ENCODE data around the gene DUOXA2.

The DUOXA2 gene

DNA sequence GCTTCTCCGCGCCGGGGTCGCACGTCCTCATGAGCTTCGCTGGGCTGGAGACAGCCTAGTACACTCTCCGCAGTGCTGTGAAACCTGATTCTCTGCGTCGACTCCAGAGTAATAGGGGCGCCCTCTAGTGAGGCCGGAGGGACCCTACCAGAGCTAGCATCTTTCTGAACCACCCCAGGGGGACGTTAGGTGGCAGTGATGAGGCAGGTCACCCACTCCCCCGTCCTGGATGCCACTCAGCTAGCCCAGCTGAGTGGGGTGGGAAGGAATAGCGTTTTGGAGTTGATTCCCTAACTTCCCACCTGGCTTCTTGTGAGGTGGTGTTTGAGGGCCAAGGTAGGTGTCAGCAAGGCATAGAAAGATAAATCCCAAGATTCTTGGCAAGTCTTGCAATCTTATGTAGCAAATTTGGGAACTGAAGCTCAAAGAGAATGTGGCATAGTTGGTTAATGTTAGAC, 4.0 kb downstream of the DUOXA2 start:
- no peak for TF ChIP-seq ZNF565 (CRISPR knock-in tag; conservative IDR thresholded peaks at IDR 0.05; ENCODE audit: low read depth)
- TF ChIP-seq, protein P1, sequence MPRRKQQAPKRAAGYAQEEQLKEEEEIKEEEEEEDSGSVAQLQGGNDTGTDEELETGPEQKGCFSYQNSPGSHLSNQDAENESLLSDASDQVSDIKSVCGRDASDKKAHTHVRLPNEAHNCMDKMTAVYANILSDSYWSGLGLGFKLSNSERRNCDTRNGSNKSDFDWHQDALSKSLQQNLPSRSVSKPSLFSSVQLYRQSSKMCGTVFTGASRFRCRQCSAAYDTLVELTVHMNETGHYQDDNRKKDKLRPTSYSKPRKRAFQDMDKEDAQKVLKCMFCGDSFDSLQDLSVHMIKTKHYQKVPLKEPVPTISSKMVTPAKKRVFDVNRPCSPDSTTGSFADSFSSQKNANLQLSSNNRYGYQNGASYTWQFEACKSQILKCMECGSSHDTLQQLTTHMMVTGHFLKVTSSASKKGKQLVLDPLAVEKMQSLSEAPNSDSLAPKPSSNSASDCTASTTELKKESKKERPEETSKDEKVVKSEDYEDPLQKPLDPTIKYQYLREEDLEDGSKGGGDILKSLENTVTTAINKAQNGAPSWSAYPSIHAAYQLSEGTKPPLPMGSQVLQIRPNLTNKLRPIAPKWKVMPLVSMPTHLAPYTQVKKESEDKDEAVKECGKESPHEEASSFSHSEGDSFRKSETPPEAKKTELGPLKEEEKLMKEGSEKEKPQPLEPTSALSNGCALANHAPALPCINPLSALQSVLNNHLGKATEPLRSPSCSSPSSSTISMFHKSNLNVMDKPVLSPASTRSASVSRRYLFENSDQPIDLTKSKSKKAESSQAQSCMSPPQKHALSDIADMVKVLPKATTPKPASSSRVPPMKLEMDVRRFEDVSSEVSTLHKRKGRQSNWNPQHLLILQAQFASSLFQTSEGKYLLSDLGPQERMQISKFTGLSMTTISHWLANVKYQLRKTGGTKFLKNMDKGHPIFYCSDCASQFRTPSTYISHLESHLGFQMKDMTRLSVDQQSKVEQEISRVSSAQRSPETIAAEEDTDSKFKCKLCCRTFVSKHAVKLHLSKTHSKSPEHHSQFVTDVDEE (CRISPR knock-in tag; IDR thresholded peaks at IDR 0.05) = no peak
- TF ChIP-seq ISL1 (CRISPR knock-in tag; IDR thresholded peaks at IDR 0.05) = no peak
- TF ChIP-seq, protein P2, sequence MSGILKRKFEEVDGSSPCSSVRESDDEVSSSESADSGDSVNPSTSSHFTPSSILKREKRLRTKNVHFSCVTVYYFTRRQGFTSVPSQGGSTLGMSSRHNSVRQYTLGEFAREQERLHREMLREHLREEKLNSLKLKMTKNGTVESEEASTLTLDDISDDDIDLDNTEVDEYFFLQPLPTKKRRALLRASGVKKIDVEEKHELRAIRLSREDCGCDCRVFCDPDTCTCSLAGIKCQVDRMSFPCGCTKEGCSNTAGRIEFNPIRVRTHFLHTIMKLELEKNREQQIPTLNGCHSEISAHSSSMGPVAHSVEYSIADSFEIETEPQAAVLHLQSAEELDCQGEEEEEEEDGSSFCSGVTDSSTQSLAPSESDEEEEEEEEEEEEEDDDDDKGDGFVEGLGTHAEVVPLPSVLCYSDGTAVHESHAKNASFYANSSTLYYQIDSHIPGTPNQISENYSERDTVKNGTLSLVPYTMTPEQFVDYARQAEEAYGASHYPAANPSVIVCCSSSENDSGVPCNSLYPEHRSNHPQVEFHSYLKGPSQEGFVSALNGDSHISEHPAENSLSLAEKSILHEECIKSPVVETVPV (CRISPR knock-in tag; IDR thresholded peaks at IDR 0.05) = no peak
- TF ChIP-seq ZFP3 (CRISPR knock-in tag; IDR thresholded peaks at IDR 0.05) = no peak
- no peak for TF ChIP-seq TCF4 (CRISPR knock-in tag; IDR thresholded peaks at IDR 0.05; ENCODE audit: borderline replicate concordance)
- TF ChIP-seq ZNF8 (CRISPR knock-in tag; IDR thresholded peaks at IDR 0.05) = no peak
- no peak for TF ChIP-seq ESRRG (CRISPR knock-in tag; IDR thresholded peaks at IDR 0.05)
- no peak for TF ChIP-seq ZNF70 (CRISPR knock-in tag; IDR thresholded peaks at IDR 0.05)
- TF ChIP-seq, protein P3, sequence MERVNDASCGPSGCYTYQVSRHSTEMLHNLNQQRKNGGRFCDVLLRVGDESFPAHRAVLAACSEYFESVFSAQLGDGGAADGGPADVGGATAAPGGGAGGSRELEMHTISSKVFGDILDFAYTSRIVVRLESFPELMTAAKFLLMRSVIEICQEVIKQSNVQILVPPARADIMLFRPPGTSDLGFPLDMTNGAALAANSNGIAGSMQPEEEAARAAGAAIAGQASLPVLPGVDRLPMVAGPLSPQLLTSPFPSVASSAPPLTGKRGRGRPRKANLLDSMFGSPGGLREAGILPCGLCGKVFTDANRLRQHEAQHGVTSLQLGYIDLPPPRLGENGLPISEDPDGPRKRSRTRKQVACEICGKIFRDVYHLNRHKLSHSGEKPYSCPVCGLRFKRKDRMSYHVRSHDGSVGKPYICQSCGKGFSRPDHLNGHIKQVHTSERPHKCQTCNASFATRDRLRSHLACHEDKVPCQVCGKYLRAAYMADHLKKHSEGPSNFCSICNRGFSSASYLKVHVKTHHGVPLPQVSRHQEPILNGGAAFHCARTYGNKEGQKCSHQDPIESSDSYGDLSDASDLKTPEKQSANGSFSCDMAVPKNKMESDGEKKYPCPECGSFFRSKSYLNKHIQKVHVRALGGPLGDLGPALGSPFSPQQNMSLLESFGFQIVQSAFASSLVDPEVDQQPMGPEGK (CRISPR knock-in tag; IDR thresholded peaks at IDR 0.05; ENCODE audit: borderline replicate concordance) = no peak
- no peak for TF ChIP-seq ARNTL (CRISPR knock-in tag; IDR thresholded peaks at IDR 0.05; ENCODE audit: borderline replicate concordance, low read depth)
- no peak for TF ChIP-seq CSDC2 (CRISPR knock-in tag; IDR thresholded peaks at IDR 0.05)
- TF ChIP-seq TOX (CRISPR knock-in tag; IDR thresholded peaks at IDR 0.05; ENCODE audit: borderline replicate concordance) = no peak
- TF ChIP-seq BACH2 (CRISPR knock-in tag; IDR thresholded peaks at IDR 0.05; ENCODE audit: borderline replicate concordance) = no peak
- TF ChIP-seq, protein P4, sequence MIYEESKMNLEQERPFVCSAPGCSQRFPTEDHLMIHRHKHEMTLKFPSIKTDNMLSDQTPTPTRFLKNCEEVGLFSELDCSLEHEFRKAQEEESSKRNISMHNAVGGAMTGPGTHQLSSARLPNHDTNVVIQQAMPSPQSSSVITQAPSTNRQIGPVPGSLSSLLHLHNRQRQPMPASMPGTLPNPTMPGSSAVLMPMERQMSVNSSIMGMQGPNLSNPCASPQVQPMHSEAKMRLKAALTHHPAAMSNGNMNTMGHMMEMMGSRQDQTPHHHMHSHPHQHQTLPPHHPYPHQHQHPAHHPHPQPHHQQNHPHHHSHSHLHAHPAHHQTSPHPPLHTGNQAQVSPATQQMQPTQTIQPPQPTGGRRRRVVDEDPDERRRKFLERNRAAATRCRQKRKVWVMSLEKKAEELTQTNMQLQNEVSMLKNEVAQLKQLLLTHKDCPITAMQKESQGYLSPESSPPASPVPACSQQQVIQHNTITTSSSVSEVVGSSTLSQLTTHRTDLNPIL (CRISPR knock-in tag; IDR thresholded peaks at IDR 0.05; ENCODE audit: low read depth) = no peak
- no peak for TF ChIP-seq ZFP30 (CRISPR knock-in tag; IDR thresholded peaks at IDR 0.05)
- ATAC-seq = peak; percentile 99

DNA sequence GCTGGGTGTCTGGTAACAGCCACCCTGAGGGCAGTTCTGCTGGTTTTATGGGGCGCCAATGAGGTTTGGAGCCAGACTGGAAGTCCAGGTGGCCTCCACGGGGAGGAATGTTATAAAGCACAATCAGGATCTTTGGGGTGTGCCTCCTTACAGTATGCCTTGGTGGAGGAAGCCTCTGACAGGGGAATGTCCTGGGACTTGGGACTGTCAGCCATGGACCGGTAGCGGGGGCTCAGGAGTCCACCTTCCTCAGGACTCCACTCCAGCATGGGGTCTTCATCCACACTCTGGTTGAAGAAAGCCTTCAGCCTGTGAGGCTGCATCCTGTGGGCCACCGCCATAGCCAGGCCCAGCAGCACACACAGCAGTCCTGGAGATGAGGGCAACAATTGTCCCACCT, 4.9 kb downstream of the DUOXA2 start:
- no peak for ATAC-seq
- TF ChIP-seq ZNF565 (CRISPR knock-in tag; conservative IDR thresholded peaks at IDR 0.05; ENCODE audit: low read depth) (no peak), ZFP3 (CRISPR knock-in tag; IDR thresholded peaks at IDR 0.05) (no peak), BACH2 (CRISPR knock-in tag; IDR thresholded peaks at IDR 0.05; ENCODE audit: borderline replicate concordance) (no peak), ZC3H10 (CRISPR knock-in tag; IDR thresholded peaks at IDR 0.05) (no peak), SNAI2 (CRISPR knock-in tag; IDR thresholded peaks at IDR 0.05) (no peak), TCF4 (CRISPR knock-in tag; IDR thresholded peaks at IDR 0.05; ENCODE audit: borderline replicate concordance) (no peak), ZNF8 (CRISPR knock-in tag; IDR thresholded peaks at IDR 0.05) (no peak), TOX (CRISPR knock-in tag; IDR thresholded peaks at IDR 0.05; ENCODE audit: borderline replicate concordance) (no peak), ZFP30 (CRISPR knock-in tag; IDR thresholded peaks at IDR 0.05) (no peak), ZNF70 (CRISPR knock-in tag; IDR thresholded peaks at IDR 0.05) (no peak), OSR1 (CRISPR knock-in tag; IDR thresholded peaks at IDR 0.05) (no peak)
- TF ChIP-seq, protein P2 (CRISPR knock-in tag; IDR thresholded peaks at IDR 0.05) = no peak
- TF ChIP-seq, protein P5, sequence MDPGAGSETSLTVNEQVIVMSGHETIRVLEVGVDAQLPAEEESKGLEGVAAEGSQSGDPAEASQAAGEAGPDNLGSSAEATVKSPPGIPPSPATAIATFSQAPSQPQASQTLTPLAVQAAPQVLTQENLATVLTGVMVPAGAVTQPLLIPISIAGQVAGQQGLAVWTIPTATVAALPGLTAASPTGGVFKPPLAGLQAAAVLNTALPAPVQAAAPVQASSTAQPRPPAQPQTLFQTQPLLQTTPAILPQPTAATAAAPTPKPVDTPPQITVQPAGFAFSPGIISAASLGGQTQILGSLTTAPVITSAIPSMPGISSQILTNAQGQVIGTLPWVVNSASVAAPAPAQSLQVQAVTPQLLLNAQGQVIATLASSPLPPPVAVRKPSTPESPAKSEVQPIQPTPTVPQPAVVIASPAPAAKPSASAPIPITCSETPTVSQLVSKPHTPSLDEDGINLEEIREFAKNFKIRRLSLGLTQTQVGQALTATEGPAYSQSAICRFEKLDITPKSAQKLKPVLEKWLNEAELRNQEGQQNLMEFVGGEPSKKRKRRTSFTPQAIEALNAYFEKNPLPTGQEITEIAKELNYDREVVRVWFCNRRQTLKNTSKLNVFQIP (CRISPR knock-in tag; IDR thresholded peaks at IDR 0.05; ENCODE audit: borderline replicate concordance, low read depth) = no peak
- TF ChIP-seq, protein P1 (CRISPR knock-in tag; IDR thresholded peaks at IDR 0.05) = no peak

Data from SK-N-SH treated with all-trans-retinoic acid at 6 μM for 48 hours (cell line).